GM19328 (cell line): Measurements from ENCODE around the gene TPTE2.
A peak's percentile ranks its signal among the peaks of the same experiment; 100 is the strongest.
"Not testable (repeated sequence)": the region's sequence is repeated elsewhere in the genome, so short reads cannot be mapped to it uniquely, and the experiment has no call there.

Source experiments
- ATAC-seq: cut with Tn5 transposase; IDR thresholded peaks from one replicate; pipeline ENCODE4 v1.9.1; 2021; ENCODE audit warnings: mild to moderate bottlenecking, moderate library complexity; ENCODE audit not compliant: unreplicated experiment

TPTE2 gene

GRCh38 chr13:19561127-19561582 lies at the start of gene TPTE2:
TSS of gene TPTE2 (minus strand) at chr13:19561532. CDS start at chr13:19503234, 58,298 bp downstream.
- ATAC-seq = not testable (repeated sequence)

GRCh38 chr13:19607523-19608078 lies 46.3 kb upstream of the TPTE2 start:
- no peak for ATAC-seq

- no peak for ATAC-seq
Measured at GRCh38 chr13:19606737-19607136, 45.4 kb upstream of the TPTE2 start.

- ATAC-seq = no peak
Measured at GRCh38 chr13:19606152-19606551, 44.8 kb upstream of the TPTE2 start.

- ATAC-seq = no peak
Measured at GRCh38 chr13:19605161-19605955, 44.0 kb upstream of the TPTE2 start.

GRCh38 chr13:19604306-19604705 lies 43.0 kb upstream of the TPTE2 start:
- ATAC-seq = no peak

- peak; percentile 85 for ATAC-seq
Measured at GRCh38 chr13:19601749-19602725, 40.7 kb upstream of the TPTE2 start.

GRCh38 chr13:19597523-19597922 lies 36.2 kb upstream of the TPTE2 start:
- no peak for ATAC-seq

- ATAC-seq = no peak
Measured at GRCh38 chr13:19596960-19597361, 35.6 kb upstream of the TPTE2 start.

GRCh38 chr13:19596086-19596485 lies 34.8 kb upstream of the TPTE2 start:
- ATAC-seq = no peak

- no peak for ATAC-seq
Measured at GRCh38 chr13:19592657-19593180, 31.4 kb upstream of the TPTE2 start.

- ATAC-seq = no peak
Measured at GRCh38 chr13:19591864-19592263, 30.5 kb upstream of the TPTE2 start.

- no peak for ATAC-seq
Measured at GRCh38 chr13:19590423-19590822, 29.1 kb upstream of the TPTE2 start.

- no peak for ATAC-seq
Measured at GRCh38 chr13:19589312-19589711, 28.0 kb upstream of the TPTE2 start.

- ATAC-seq = peak; percentile 63
Measured at GRCh38 chr13:19587635-19588300, 26.4 kb upstream of the TPTE2 start.

GRCh38 chr13:19586904-19587634 lies 25.7 kb upstream of the TPTE2 start:
- ATAC-seq = peak; percentile 54

GRCh38 chr13:19581675-19582074 lies 20.3 kb upstream of the TPTE2 start:
- no peak for ATAC-seq

- no peak for ATAC-seq
Measured at GRCh38 chr13:19575230-19575629, 13.9 kb upstream of the TPTE2 start.

GRCh38 chr13:19573120-19573716 lies 11.9 kb upstream of the TPTE2 start:
- no peak for ATAC-seq
